NCI-H446 (cell line): ENCODE data around the gene SSR2.

Experiments
- DNase-seq, 2 experiments: peaks; one replicate each; lab custom pipeline; 2025; lab: John Stamatoyannopoulos, UW

The SSR2 gene

DNA sequence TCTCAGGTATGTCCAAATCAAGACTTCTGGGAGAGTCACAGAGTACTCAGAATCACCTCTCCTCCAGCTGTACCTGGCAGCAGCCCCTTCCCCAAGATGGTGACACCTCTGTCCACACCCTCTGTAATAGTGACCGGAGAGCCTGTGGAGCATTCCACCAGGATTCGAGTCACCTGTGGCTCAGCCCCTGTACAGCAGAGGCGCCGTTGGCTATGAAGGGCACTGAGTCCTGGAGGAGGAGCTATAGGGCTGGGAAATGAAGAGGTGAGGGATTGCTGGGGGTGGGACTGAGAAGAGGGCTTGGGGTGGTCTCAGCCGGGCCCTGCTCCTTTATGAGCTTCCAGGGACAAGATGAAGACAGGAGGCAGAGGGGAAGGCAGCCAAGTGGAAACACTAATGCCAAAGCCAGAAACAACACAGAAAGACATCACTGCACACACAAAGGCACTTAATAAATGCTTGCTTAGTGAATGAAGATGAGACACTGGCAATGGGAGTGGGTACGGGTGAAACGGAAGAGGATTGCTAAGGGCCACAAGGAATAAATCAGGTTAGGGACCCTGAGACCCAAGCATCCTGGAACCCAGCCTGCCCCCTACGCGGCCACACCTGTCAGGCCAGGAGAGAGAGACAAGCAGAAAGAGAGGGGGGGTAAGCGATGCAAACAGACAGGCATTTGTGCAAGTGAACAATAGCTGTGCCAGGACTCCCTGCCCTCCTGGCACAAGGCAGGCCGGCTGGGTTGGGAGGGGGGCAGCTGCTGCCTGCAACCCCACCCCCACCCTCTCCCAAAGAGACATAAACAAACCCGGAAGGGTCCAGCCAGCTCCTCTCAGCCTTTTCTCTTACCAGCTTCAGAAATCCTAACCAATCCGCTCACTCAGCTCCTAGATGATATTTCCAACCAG is 46.3 kb downstream of the SSR2 start:
- DNase-seq = peak in 1 of 2 experiments; percentile 48

DNA sequence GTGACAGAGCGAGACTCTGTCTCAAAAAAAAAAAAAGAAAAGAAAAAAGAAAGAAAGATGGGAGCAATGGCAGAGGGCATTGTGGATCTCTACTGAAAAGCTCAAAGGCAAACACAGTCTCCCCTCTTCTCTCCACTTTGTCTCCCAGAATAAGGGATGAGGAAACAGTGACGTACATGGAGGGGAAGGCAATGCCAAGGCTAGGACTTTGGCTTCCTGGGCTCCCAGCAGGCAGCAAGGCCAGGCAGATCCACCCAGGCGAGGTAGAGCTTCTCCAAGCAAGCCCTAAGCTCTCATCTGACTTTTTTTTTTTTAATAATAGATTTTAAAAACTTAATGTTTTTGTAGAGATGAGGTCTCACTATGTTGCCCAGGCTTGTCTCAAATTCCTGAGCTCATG is 47.0 kb downstream of the SSR2 start:
- no peak for DNase-seq

DNA sequence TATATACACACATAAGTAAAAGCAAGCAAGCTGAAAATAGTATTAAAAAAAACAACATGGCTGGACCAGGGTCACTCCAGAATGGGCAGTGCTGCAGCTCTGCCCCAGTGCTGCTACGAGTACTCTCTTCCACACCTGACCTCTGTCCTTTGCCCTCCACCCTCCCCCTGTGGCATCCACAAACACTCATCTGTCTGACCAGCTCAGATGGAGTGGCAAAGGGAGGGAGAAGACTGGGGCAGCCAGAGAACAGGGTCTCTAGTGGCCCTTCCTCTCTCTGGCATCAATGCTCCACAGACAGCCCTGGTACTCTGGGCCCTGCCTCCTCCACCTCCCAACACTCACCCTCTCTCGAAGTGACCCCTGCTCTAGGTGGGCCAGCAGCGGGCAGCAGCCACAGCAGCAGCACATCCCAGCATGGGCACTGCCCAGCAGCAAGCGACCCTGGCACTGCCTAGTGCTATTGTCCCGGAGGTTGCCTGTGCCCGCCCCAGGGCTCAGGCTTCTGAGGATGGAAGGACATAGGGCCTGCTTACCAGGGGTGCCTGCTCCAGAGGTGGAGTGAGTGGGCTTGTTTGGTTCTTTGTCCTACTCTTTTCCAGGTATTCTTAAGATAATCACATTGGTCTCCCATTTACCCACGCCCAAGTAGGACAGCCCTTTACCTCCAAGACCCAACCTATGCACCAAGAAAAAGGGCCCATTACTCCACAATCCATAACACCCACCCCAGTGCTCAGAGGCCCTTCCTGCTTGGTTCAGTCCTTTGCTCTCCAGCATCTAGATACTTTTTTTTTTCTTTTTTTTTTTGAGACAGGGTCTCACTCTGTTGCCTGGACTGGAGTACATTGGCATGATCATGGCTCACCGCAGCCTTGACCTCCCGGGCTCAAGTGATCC is 48.6 kb downstream of the SSR2 start:
- no peak for DNase-seq

DNA sequence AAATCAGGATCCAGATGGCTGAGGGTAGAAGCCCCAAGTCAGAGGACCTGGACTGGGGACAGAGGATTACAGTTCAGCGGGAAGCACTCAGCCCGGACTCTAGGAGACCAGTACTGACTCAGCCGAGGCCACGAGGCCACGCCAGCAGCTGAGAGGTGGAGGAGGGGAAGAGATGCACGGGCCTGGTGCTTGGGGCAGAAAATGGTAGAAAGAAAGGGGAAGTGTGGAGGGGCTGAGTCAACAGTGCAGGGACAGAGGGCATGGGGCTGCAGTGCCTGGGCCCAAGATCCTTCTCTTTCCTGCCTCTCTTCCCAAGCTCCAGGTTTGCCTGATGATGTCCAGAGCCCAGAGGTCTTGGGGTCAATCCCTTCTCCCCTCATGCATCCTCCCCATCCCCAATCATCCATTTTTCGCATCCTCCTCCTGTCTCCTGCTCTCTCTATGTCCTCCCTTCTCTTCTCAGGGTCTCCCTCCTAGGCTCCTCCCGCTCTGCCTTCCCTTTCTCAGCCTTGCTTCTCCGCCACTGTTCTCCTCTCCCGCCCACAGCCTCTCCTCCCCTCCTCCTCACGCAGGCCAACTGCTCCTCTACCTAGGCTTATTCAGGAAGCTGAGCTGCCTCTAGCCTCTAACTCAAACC is 50.1 kb downstream of the SSR2 start:
- no peak for DNase-seq

DNA sequence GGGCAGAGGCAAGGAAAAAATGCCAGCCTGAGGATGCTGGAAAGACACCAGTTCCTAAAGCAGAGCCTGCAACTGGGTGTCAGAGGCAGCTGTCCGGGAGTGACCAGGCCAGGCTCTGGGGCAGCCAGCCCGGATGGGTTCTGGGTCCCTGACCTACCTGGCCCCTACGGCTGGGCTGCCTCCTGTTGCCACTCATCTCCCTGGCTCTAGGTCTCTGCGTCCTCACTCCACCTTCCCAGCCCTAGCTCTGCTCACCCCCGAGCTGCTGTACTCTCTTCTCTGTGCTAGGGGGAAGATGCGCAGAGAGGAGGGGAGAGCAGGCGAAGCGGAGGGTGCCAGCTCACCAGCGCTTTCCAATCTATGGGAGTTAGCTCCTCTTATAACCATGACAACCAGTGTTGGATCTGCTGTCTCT is 51.4 kb downstream of the SSR2 start:
- no peak for DNase-seq

DNA sequence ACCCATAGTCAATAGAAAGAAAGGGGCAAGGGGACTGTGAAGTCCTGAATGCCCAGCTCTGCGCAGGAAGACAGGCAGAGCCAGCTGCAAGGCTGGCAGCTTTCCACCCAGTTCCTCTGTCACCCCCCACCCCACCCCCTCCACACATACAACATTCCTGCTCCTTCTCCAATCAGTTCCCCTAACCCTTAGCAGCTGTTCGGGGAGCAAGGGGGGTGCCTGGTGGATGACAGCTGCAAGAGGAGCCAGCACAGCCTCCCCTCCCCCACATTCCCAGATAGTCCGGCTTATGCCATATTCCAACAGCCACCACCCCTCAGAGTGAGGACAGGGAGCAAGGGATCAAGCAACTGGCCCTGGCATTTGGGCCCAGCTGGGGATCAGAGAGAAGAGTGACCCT is 52.1 kb downstream of the SSR2 start:
- no peak for DNase-seq

DNA sequence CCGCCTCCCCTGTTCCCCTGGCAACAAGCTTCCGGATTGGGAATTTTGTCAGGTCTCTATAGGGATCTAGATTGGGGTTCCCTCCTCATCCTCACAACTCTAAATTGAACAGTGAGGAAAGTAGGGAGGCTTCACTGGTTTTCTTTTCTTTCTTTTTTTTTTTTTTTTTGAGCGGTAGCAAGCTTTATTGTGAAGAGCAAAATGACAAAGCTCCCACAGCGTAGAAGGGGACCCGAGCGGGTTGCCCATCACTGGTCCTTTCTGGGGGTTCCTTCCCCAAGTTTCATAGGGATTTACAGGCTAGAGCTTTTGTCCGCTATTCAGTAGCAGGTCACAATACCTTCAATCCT is 52.7 kb downstream of the SSR2 start:
- no peak for DNase-seq

DNA sequence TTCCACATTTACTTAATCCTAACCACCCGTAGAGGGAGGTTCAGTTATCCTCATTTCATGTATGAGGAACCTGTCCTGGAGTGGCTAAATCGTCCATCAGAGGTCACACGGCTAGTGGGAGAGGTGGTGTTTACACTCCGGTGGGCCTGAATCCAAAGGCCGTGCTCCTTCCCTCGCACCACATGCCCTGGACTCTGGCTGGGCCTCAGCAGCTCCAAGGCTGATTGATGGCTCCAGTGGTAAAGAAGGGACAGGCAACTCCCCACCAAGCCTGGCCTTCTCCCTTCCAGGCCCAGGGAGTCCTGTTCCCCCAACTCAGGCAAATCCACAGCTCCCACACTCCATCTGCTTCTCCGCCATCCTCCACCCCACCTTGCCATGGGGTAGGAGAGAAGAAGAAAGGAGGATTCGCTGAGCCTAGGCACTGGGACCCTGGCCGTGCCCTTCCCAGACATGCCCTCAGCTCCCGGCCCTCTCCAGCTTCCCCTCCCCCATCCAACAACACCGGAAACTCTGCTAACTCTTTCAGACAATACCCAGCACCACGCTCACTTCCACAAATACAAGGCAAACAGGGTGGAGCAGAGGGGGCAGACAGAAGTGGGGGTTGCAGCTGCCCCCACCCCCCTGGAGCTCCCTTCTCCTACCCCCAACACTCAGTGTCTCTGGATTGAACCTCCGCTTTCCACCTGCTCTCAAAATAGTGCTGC is 53.3 kb downstream of the SSR2 start:
- DNase-seq = no peak

DNA sequence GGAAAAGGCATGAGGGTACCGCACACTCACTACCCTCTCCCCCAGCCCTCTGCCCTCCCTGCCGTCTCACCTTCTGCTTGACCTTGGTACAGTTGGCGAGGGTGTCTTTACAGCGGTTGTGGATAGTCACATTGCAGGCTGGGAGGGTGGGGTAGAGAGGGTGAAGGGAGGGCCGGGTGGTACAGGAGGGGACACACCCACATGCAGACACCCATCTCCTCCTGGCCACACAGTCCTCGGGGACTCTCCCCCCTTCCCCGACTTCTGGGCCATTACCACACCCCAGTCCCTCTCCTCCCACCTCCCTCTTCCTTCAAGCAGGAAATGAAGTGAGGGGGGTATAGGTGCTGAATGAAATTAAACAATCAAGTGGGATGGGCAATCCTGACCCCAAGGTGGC is 54.0 kb downstream of the SSR2 start:
- no peak for DNase-seq

DNA sequence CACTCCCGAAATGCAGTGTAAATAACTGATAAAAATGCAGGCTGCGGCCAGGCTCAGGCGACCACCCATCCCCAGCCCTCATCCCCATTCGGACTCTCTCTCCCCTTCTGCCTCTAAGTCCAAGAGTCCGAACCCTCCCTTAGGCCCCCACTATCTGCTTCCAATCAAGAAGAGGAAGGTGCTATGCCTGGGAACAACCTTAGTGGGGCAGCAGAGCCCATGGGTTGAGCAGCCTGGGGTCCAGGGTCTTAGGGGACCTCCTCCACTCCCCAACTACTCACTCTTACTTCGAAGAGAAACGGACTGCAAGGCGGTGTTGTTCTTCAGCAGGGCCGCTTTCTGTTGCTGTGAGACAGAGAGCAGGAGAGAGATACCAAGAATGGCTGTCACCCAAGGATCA is 54.6 kb downstream of the SSR2 start:
- DNase-seq = no peak

DNA sequence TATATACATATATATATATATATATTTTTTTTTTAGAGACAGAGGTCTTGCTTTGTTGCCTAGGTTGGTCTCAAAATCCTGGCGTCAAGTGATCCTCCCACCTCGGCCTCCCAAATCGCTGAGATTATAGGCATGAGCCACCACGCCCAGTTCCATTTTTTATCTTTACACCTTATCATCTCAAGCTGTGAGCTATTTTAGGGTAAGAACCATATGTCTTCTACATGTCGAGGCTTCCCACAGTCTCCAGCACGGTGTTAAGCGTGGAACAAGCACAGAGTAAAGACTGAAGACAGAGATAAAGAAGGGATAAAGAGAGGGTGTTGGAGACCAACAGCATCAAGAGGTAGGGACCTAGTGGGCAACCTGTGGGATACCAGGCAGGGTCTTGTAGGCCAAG is 56.6 kb downstream of the SSR2 start:
- DNase-seq = no peak

DNA sequence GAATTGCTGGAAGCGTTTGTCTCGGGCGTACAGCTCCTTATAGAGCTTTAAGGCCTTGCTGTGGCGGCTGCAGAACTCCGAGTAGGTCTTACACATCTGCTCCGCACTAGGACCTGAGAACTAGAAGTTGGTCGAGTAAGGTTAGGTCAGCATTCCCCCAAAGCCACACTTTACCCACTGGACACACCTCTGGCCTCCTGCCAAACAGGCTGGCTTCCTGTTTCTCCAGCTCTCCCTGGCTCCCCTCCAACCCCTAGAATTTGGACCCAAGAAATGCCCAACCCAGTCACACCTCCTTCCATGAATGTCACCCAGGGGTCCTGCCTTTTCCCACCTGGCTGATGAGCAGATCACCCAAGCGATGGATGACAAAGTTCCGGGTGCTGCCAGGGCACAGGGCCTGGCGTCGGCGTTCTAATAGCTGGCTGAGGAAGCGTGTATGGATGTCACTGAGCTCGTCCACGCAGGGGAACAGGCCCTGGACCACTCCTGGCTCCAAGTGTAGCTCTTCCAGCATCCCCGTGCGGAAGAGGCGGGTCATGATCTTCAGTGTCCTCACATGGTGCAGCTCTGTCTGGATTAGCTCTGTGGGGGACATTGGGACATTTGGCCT is 58.0 kb downstream of the SSR2 start:
- no peak for DNase-seq

DNA sequence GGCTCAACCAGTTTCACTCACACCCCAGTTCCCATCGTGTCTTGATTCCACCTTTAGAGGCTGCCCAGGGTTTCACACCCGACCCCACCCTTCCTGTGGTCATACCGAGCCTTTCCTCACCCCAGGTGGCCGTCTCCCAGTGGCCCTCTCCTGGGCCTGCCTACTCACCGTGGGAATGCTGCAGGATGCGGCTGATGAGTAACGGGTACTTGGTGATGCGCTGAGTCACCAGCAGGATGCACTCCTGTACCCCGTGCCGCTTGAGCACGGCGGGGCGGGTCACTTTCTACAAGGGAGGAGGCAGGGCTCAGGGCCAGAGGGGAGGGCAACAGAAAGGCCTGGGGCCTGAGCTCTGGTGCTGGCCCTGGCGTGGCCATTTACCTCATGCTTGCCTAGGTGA is 58.8 kb downstream of the SSR2 start:
- DNase-seq = no peak

DNA sequence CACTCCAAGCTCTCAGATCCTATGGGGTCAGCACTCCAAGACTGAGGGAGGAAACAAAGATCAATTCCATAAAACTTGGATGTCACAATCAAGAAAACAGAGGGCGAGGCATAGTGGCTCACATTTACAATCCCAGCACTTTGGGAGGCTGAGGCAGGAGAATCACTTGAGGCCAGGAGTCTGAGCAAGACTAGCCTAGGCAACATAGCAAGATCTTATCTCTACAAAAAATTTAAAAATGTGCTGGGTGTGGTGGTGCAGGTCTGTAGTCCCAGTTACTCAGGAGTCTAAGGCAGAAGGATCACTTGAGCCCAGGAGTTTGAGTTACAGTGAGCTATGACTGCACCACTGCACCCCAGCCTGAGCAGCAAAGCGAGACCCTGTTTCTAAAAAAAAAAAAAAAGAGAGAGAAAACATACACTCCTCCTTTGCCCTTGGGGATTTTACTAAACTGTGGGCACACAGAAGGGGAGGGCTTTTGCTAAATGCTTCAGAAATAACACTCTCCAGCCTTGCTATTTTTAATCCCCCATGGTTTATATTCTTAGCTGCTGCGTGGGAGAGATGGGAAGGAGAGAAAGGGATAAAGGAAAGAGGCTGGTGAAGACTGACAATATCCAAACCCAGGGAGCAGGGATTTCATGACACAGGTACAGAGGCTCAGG is 60.5 kb downstream of the SSR2 start:
- no peak for DNase-seq
